ENCODE data around the gene JOSD2. TPM values are rescaled to one million over a fixed set of nuclear protein-coding genes. Genes with fewer than 3 reads are reported as not detected.

Gene JOSD2
- total RNA-seq, 1 donor from 2014 or later, result 19.1 TPM

- Mint-ChIP-seq H3K36me3 (ENCODE audit: unreplicated experiment) (peaks cover 4% of the 10 kb centered on the region), H3K27me3 (ENCODE audit: unreplicated experiment) (peaks cover 12% of the 10 kb centered on the region), H3K9me3 (ENCODE audit: unreplicated experiment) (peaks cover 10% of the 10 kb centered on the region), H3K4me1 (ENCODE audit: low read depth, unreplicated experiment) (peaks cover 27% of the 10 kb centered on the region), H3K27ac (ENCODE audit: unreplicated experiment) (peak overlapping the region; percentile 28), H3K4me3 (ENCODE audit: unreplicated experiment) (peak overlapping the region; percentile 16)
- no peak for DNase-seq
- no peak for TF ChIP-seq CTCF (IDR thresholded peaks at IDR 0.05; ENCODE audit: partially characterized antibody, unreplicated experiment)
These were observed 36.6 kb upstream of the JOSD2 start for GRCh38 chr19:50547385-50548190.

GRCh38 chr19:50546527-50547221, 35.7 kb upstream of the JOSD2 start:
- H3K4me3 Mint-ChIP-seq (ENCODE audit: unreplicated experiment), result peak overlapping the region; percentile 65
- H3K27me3 Mint-ChIP-seq (ENCODE audit: unreplicated experiment), result peaks cover 7% of the 10 kb centered on the region
- H3K36me3 Mint-ChIP-seq (ENCODE audit: unreplicated experiment), result no peaks in the 10 kb centered on the region
- H3K4me1 Mint-ChIP-seq (ENCODE audit: low read depth, unreplicated experiment), result peaks cover 29% of the 10 kb centered on the region
- H3K27ac Mint-ChIP-seq (ENCODE audit: unreplicated experiment), result peak overlapping the region; percentile 59
- peaks cover 6% of the 10 kb centered on the region for H3K9me3 Mint-ChIP-seq (ENCODE audit: unreplicated experiment)
- DNase-seq, result no peak
- no peak for TF ChIP-seq CTCF (IDR thresholded peaks at IDR 0.05; ENCODE audit: partially characterized antibody, unreplicated experiment)

GRCh38 chr19:50542943-50543342, 32.0 kb upstream of the JOSD2 start:
- H3K9me3 Mint-ChIP-seq (ENCODE audit: unreplicated experiment), result peaks cover 9% of the 10 kb centered on the region
- peak overlapping the region; percentile 97 for H3K27ac Mint-ChIP-seq (ENCODE audit: unreplicated experiment)
- peaks cover 26% of the 10 kb centered on the region for H3K4me1 Mint-ChIP-seq (ENCODE audit: low read depth, unreplicated experiment)
- H3K27me3 Mint-ChIP-seq (ENCODE audit: unreplicated experiment), result peaks cover under 1% of the 10 kb centered on the region
- peak overlapping the region; percentile 38 for H3K4me3 Mint-ChIP-seq (ENCODE audit: unreplicated experiment)
- H3K36me3 Mint-ChIP-seq (ENCODE audit: unreplicated experiment), result no peaks in the 10 kb centered on the region
- no peak for TF ChIP-seq CTCF (IDR thresholded peaks at IDR 0.05; ENCODE audit: partially characterized antibody, unreplicated experiment)
- DNase-seq, result no peak

GRCh38 chr19:50537769-50538230, 26.8 kb upstream of the JOSD2 start:
- TF ChIP-seq CTCF (IDR thresholded peaks at IDR 0.05; ENCODE audit: partially characterized antibody, unreplicated experiment), result peak; percentile 85
- peaks cover 11% of the 10 kb centered on the region for H3K36me3 Mint-ChIP-seq (ENCODE audit: unreplicated experiment)

GRCh38 chr19:50537306-50537685, 26.3 kb upstream of the JOSD2 start:
- Mint-ChIP-seq H3K27me3 (ENCODE audit: unreplicated experiment) (peaks cover 3% of the 10 kb centered on the region), H3K27ac (ENCODE audit: unreplicated experiment) (no peak overlapping the region), H3K4me3 (ENCODE audit: unreplicated experiment) (no peak overlapping the region), H3K9me3 (ENCODE audit: unreplicated experiment) (peaks cover 15% of the 10 kb centered on the region), H3K4me1 (ENCODE audit: low read depth, unreplicated experiment) (peaks cover 8% of the 10 kb centered on the region), H3K36me3 (ENCODE audit: unreplicated experiment) (peaks cover 16% of the 10 kb centered on the region)
- TF ChIP-seq CTCF (IDR thresholded peaks at IDR 0.05; ENCODE audit: partially characterized antibody, unreplicated experiment), result no peak
- no peak for DNase-seq

More at GRCh38 chr19:50537769-50538230, 26.8 kb upstream of the JOSD2 start:
- Mint-ChIP-seq H3K4me1 (ENCODE audit: low read depth, unreplicated experiment) (peaks cover 10% of the 10 kb centered on the region), H3K4me3 (ENCODE audit: unreplicated experiment) (no peak overlapping the region), H3K27ac (ENCODE audit: unreplicated experiment) (no peak overlapping the region), H3K9me3 (ENCODE audit: unreplicated experiment) (peaks cover 12% of the 10 kb centered on the region), H3K27me3 (ENCODE audit: unreplicated experiment) (peaks cover 3% of the 10 kb centered on the region)
- peak; percentile 97 for DNase-seq
